ENCODE data around the gene ACER2. TPM values are rescaled to one million over a fixed set of nuclear protein-coding genes. Genes with fewer than 3 reads are reported as not detected.

The ACER2 gene
- total RNA-seq, 1 experiment from 2014 or later: 9.6 TPM

- Histone ChIP-seq H3K4me1 (ENCODE audit: insufficient read depth, low read length) (no peaks in the 10 kb centered on the region), H2AK5ac (ENCODE audit: insufficient read length, low read length) (no peak overlapping the region), H4K5ac (ENCODE audit: insufficient read length, low read depth, low read length) (no peak overlapping the region), H3K79me1 (ENCODE audit: insufficient read depth, low read depth, low read length, poor library complexity, severe bottlenecking) (no peaks in the 10 kb centered on the region), H3K4ac (ENCODE audit: low read depth, low read length) (no peak overlapping the region), H3K9ac (ENCODE audit: extremely low read depth, insufficient read length, low read length) (no peak overlapping the region), H2BK20ac (ENCODE audit: low read depth, low read length, poor library complexity, severe bottlenecking) (no peak overlapping the region), H2AFZ (ENCODE audit: low read length) (no peak overlapping the region), H3K56ac (ENCODE audit: insufficient read length, low read depth, low read length) (no peak overlapping the region), H3K23me2 (ENCODE audit: insufficient read length, low read depth, low read length, poor library complexity, severe bottlenecking) (no peaks in the 10 kb centered on the region), H3K27me3 (ENCODE audit: insufficient read depth, low read length) (no peaks in the 10 kb centered on the region), H4K20me1 (ENCODE audit: control insufficient read depth, insufficient read depth, insufficient read length) (no peaks in the 10 kb centered on the region), H3K14ac (ENCODE audit: insufficient read depth, low read length) (no peak overlapping the region), H2BK15ac (ENCODE audit: low read depth, low read length) (no peak overlapping the region), H3K9me3 (ENCODE audit: control insufficient read depth, low read depth, low read length) (no peaks in the 10 kb centered on the region), H3K18ac (ENCODE audit: insufficient read length, low read depth, low read length) (no peak overlapping the region), H3K4me2 (ENCODE audit: insufficient read depth, insufficient read length, low read length) (no peak overlapping the region), H2BK5ac (ENCODE audit: insufficient read length, low read length) (no peak overlapping the region), H2BK120ac (ENCODE audit: low read depth, low read length, poor library complexity, severe bottlenecking) (no peak overlapping the region), H4K91ac (ENCODE audit: insufficient read length, low read depth, low read length) (no peak overlapping the region), H2BK12ac (ENCODE audit: insufficient read length, low read depth, low read length) (no peak overlapping the region), H3K79me2 (ENCODE audit: insufficient read depth, low read length) (no peaks in the 10 kb centered on the region), H3T11ph (ENCODE audit: low read length) (no peak overlapping the region), H3K23ac (ENCODE audit: insufficient read length, low read depth, low read length) (no peak overlapping the region), H3K27ac (ENCODE audit: insufficient read length, low read depth, low read length) (no peak overlapping the region), H4K8ac (replicated peaks; ENCODE audit: insufficient read length, low read depth, low read length) (no peak overlapping the region)
- peak; percentile 43 for TF ChIP-seq CTCF (conservative IDR thresholded peaks at IDR 0.05)
- Mint-ChIP-seq H3K4me1 (peaks cover 4 to 5% of the 10 kb centered on the region in 2 experiments; a peak in 3 of 4 replicates), H3K9me3 (peaks cover 5 to 8% of the 10 kb centered on the region in 2 experiments; a peak in 3 of 5 replicates), H3K4me3 (no peak overlapping the region), H3K36me3 (ENCODE audit: insufficient read depth in 1 of 3, low read depth in 3 of 3) (peaks cover 0 to 3% (median 0%) of the 10 kb centered on the region in 3 experiments; a peak in 2 of 7 replicates), H3K27me3 (ENCODE audit: low read depth) (no peaks in the 10 kb centered on the region; the same call in 1 of the 2 replicates), H3K27ac (peak overlapping the region in 1 of 3 experiments; percentile 85; a peak in 1 of 7 replicates)
- no CpG with 5 or more reads among the region's 9 CpGs for WGBS (ENCODE audit: extremely low coverage, insufficient read length, low lambda C conversion rate)
- DNase-seq: no peak
Observed at GRCh38 chr9:19495186-19496028, 86.6 kb downstream of the ACER2 start.

All from H9 (cell line).